GM11168 (cell line): ENCODE measurements around the gene GPR132.
"Not testable (repeated sequence)": the region's sequence is repeated elsewhere in the genome, so short reads cannot be mapped to it uniquely, and the experiment has no call there.

Source experiments
- in situ Hi-C: fragments of 300-500 bp; cut with MboI; formaldehyde crosslinking; loops from one replicate; pipeline ENCODE4 v1.12.0; 2022; ENCODE audit warnings: low sequenced_read_pairs; ENCODE audit not compliant: unreplicated experiment

GPR132 gene

DNA sequence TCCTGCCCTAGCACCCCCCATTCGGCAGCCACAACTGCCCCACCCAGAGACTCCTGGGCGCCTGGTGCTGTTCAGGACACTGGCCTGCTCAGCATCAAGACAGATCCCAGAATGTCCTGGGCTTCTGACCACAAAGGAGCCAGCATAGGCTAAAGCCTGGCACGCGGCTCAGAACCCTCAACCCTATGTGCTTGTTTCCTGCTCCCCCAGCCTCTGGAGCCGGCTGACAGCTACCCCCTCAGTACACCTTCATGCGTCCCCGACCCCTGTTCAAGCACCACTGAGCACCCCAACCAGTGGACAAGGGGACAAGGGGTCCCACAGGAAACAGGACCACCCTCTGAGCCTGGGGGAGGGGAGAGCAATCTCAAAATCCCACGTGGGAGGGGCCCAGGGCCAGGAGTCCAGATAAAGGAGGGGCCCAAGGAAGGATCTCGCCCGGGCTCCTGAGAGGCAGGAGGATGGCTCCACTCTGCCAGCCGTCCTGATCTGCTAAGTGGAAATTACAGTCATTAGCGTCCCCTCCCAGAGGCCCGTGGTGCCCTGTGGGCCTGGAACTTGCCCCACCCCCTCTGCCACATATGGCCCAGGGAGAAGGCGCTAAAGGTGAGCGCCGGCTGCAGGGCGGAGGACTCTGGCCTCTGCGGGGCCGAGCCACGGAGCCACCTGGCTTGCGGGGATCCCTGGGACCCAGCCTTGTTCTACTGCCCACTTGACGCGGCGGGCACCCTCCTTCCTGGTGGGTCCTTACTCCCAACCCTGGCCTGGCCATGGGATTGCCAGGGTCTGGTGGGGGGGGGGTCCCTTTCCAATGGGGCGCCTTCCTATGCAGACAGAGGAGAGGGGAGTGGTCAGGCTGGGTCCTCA, 27.2 kb upstream of the GPR132 start:
- in situ Hi-C loops = loop anchor here (10.0 kb wide), 1 partner anchor 52 kb away; no protein-coding TSS in a partner anchor

DNA sequence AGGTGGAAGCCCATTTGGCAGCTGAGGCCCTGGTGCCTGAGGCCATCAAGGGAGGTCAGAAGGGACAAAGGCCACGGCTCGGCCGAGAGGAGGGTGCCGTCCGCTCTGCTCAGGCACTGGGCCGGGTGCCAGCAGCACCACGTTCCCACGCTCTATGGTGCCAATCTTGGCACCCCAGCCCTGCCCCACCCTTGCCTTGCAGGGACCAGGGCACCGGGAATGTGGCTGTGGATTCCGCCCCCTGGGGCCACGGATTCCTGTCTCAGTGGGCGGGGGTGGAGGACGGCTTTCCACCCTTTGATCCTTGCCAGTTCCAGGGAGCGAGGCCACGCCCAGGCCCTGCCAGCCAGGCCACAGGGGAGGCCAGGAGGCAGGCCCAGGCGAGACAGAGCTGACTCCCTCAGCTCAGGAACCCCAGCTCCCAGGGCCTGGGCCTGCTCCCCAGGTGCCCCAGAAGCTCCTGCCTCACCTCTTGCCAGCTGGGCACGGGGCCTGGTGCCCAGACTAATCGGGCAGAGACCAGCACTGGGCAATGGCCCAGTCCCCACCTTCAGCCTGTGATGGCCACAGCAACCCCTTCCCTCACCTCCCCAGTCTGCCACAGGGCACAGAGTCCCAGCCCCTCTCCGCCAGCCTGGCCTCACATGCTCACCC, 26.4 kb upstream of the GPR132 start:
- in situ Hi-C loops = loop anchor here (10.0 kb wide), 1 partner anchor 53 kb away; no protein-coding TSS in a partner anchor

DNA sequence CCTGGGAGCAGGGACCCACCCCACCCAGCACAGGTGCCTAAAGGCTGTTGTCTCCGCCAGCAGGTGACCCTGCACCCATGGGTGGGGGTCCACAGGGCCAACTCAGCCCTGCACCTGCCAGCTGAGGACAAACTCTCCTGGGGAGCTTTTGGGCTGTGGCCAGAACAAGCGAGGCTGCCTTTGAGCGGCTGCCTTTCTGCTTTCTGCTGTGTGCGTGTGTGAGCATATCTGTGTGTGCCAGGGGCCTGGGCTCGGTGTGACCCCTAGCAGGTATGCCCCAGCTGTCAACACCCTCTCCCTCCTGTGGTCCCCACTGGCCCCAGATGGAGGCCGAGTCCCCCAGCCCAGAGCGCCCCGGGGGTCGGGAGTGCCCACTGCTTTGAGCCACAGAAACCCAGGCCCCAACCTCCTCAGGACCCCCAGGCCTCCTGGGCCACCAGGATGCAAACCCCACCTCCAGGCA, 25.9 kb upstream of the GPR132 start:
- in situ Hi-C loops = loop anchor here (10.0 kb wide), 1 partner anchor 54 kb away; no protein-coding TSS in a partner anchor

DNA sequence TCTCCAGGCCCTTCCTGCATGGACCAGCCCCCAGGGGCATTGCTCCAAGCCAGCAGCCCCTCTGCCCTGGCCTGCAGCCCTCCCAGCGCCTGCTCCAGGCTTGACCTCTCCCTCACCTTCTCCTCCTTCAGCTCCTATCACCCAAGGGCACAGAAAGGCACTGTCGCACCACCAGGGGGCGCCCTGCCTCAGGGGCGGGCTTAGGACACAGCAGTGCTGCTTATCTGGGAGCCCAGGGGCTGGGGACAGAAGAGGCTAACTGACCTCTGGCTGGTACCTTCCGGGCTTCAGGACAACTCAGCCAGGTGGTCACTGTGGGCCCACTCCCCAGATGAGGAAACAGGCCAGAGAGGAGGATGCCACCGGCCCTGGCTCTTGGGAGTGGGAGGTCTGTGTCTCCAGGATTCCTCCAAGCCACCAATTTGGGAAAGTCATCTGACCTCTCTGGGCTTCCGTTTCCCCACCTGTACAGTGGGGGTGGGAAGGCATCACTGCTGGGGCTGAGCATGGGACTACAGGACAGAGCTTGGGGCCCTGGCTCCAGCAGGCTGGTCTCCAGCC, 25.3 kb upstream of the GPR132 start:
- in situ Hi-C loops = loop anchor here (10.0 kb wide), 1 partner anchor 54 kb away; no protein-coding TSS in a partner anchor

DNA sequence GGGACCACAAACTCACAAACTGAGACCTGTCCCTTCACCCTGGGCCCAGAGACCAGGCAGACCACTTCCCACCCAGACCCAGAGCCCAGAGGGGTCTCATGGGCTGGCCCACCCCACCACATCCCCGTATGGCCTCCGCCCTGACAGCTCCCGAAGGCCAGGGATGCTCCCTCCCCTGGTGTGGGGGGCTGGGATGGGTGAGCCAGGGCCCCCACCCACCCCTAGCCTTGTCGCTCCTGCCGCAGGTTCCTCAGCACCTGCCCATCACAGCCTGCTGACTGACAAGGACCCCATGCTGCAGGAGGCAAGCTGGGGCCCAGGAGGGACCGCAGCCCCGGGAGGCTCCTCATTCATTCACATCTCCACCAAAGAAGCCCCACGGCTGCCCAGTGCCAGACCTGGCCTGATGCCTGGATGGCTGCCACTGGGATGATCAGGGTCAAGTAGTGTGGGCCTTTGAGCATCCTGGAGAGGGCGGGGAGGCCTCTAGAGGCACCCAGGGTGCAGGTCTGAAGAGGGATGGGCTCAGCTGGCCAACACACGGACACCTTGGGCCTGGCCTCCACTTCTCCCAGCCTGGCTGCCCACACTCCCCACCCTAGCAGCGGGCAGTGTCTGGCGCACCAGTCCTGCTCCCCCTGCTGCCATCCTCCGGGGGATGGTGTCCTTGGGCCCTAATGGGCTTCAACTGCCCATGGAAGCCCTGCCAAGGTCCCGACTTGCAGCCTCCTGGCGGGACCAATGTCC, 24.7 kb upstream of the GPR132 start:
- in situ Hi-C loops = loop anchor here (10.0 kb wide), 1 partner anchor 55 kb away; no protein-coding TSS in a partner anchor

DNA sequence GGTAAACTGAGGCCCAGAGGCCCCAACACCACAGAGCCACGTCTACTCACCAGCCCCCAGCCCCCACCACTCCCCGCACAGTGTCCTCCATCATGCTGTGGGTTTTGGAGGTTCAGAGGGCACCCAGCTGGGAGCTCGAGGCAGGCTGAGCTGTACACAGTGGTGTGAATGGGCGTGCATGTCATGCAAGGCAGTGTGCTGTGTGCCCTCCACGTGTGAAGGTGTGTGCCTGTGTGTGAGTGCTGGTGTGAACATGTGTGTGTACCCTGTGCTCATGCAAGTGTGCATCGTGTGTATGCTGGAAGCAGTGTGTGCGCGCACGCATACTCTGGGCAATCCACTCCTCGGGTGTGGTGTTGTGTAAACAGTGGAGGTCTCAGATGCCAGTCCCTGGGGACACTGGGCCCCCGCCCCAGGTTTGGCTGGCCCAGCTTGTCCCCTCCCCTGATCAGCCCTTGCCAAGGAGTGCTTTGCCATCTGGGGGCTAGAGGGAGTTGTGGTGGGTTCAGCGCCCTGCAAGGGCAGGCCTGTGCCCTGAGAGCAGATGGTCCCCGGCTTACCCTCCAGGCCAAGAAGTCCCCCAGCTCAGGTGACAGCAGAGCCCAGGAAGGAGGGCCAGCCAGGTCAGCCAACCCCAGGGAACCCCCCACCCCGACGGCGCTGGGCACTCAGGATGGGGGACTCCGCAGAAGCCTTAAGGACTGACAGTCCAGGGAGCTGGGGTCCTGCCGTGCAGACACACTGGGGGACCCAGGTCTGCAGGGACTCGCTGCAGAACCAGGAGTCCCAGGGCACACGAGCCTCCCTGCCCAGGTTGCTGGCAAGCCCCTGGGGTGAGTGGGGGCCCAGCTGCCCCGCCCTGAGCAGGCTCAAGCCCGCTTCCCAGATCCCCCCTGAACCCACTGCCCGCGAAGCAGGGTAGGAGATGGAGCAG, 23.8 kb upstream of the GPR132 start:
- in situ Hi-C loops = no loop called here

DNA sequence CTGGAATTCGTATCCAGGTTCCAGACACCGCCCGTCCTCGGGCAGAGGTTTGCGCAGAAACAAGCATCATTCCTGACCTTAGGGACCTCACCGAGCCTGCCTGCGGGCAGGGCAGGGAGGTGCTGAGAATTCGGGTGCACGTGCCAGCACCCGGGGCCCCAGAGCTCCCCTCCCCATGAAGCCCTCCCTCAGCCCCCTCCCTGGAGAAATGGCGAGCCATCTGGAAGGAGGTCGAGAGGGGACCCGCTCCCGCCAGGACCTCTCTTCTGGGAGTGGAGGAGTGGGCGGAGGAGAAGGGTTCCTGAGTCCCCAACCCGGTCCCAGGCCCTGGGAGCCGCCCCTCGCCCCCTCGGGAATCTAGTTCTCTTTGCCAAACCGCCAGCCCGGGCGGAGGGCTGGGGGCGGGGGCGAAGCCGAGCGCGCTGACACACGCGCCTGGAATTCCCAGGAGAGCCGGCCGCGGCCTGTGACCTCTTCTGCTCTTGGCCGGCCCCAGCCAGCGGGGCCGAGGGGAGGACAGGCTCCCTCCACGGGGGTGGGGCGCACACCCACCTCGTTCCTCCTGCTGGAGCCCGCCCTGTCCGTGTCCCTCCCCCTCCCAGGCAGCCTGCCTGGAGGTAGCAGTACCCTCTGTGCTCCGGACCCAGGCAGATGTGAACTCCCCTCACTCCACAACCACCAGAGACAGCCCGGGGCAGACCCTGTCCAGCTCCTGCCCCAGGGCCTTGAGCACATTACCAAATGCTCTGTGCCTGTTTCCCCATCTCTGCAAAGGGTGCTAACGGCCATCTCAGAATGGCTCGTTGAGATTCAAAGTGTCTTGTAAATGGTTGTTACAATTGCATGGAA, 23.0 kb upstream of the GPR132 start:
- in situ Hi-C loops = no loop called here

DNA sequence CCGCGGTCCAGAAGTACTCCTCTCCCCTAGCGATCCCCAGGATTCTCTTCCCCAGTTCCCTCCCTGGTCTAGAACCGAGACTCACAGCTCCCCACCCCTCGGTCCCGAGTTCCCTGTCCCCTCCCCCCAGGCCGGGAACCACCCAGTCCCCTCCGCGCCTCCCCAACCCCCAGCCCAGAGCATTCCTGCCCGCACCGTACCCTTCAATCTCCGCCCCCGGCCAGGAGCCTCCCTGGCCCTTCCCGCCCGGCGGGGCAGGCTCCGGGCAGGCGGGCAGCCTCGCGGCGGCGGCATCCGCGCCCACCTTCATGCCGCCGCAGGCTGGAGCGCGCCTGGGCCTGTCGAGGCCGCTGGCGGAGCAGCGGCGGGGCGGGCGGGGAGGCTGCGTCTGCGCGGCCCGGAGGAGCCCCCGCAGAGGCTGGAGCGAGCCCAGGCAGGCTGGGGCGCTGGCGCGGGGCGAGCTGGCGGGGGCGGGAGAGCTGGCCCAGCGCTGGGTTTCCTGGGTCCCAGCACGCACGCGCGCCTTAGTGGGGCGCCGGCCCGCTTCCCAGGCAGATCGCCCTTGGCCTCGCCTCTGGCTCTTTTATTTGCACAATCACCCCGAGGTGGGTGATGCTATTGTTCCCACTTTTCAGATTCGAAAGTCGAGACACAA, 22.2 kb upstream of the GPR132 start:
- in situ Hi-C loops = no loop called here

DNA sequence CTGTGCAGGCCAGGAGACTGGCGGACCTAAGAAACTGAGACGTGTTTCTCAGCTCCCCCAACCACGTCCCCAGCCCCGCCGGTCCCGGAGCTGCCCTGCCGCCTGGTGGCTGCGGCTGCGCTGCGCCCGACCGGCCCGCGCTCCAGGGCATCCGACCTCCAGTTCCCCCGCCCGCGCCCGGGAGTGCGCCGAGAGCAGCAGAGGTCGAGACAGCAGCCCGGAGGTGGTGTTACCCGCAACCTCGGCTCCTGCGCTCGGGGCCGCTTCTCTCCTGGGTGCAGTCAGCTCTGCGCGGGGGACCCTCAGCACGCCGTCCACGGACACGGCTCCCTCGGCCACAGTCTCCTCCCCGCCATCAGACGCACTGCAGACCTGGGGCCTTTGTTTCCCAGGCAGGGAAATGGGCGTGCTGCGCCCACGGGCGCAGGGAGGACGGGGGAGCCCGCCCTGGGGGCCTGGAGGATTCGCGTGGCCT, 21.6 kb upstream of the GPR132 start:
- in situ Hi-C loops = no loop called here

DNA sequence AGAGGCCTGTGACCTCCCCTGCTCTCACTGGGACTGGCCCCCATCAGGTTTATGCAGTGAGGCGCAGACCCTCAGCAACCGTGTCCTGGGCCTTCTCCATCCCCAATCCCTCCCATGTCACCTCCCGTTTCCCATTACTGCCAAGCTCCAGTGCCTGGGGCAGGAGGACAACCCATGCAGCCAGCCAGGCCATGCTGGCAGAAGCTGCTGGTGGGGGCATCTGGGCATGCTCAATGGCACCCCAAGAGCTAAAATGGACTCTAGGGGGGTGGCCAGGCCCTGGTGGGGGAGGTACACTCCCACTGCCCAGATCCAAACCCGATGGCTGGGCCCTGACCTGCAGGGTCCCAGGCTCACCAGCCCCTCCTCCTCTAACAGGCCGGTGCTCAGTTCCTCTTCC, 20.5 kb upstream of the GPR132 start:
- in situ Hi-C loops = no loop called here

DNA sequence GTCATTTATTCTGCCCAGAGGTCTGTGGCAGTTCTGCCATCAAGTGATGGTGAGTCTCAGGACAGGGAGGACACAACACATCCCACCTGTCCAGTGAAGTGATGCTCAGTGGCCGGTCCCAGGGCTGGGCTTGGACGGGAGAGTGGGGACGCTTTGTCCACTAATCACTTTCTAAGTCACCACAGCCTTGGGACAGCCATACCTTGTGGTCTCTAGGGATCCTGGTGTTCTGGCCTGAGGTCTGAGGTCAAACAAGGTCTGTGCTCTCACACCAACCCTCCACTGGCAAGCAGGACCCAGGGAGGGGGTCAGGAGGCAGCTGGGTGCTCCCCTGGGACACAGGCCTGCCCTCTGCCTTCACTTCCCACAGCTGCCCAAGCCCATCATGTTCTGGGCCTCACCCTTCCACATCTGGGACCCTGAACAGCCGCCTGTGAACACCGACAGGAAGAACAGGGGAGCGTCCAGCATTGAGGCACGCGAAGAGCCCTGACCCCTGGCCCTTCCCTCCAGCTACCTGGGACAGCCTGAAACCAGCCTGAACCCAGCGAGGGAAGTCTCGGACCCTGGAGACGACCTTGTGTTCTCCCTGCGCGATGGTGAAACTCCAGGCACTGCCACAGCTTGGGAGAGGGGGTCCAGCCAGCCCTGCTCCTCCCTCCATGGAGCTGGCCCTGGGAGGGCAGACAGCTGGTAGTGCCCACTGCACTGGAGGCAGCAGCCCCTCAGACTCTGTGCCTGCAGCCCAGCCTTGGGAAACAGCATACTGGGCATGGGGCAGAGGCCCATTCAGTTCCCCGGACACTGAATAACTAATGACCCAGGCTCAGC, 19.7 kb upstream of the GPR132 start:
- in situ Hi-C loops = no loop called here

DNA sequence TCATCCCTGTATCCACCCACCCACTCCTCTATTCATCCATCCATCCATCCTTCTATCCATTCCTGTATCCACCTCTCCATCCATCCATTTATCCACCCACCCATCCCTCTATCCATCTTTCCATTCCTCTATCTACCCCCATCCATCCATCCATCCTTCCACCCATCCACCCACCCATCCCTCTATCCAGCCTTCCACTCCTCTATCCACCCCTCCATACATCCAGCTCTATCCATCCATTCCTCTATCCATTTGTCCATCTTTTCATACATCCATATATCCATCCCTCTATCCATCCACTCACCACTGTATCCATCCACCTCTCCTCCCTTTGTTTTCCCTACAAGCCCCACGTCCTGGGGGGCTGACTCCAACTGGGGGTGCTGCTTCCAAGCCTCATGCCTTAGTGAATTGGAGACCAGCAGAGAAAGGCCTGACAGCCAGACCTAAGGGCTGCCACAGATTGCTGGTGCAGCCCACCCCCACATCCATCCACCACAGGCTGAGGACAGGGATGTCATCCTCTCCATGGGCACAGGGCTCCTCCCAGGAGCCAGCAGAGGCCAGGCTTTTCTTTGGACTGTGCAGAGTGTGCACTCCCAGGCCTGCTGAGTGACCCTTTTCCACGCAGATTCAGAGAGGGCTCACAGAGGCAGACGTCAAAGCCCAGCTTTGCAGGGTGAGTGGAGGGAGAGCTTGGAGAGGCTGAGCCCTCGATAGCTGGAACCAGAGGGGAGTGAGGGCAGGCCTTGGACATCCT, 18.9 kb upstream of the GPR132 start:
- in situ Hi-C loops = no loop called here

DNA sequence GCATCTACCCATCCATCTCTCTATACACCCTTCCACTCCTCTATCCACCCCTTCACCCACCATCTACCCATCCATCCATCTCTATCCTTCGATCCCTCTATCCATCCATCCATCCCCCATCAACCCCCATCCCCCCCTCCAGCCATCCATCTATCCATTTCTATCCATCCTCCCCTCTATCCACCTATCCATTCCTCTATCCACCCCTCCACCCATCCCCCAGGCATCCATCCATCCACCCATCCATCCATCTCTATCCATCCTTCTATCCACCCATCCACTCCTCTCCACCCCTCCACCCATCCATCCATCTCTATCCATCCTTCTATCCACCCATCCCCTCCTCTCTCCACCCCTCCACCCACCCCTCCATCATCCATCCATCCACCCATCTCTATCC, 17.5 kb upstream of the GPR132 start:
- in situ Hi-C loops = no loop called here

DNA sequence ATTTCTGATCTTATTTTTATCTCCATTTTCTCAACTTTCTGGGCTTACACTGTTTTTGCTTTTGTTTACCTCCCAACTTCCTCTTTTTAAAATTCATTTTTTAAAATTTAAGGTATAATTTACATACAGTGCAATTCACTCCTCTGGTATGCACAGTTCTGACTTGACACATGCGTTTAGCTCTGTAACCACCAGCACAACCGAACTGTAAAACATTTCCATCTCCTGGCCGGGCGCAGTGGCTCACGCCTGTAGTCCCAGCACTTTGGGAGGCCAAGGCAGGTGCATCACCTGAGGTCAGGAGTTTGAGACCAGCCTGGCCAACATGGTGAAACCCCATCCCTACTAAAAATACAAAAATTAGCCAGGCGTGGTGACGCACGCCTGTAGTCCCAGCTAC, 16.2 kb upstream of the GPR132 start:
- in situ Hi-C loops = not testable (repeated sequence)

DNA sequence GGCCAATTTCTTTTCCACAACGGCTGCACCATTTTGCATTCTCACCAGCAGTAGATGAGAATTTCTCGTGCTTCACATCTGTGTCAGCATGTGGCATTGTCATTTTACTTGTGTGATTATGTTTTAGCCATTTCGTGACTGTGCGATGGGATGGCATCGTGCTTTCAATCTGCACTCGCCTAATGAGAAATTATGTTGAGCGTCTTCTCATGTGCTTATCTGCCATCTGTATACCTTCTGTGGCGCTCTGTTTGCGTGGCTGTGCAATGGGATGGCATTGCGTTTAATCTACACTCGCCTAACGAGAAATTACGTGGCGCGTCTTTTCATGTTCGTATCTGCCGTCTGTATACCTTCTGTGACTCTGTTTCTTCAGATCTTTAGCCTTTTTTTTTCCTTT, 14.9 kb upstream of the GPR132 start:
- in situ Hi-C loops = no loop called here

DNA sequence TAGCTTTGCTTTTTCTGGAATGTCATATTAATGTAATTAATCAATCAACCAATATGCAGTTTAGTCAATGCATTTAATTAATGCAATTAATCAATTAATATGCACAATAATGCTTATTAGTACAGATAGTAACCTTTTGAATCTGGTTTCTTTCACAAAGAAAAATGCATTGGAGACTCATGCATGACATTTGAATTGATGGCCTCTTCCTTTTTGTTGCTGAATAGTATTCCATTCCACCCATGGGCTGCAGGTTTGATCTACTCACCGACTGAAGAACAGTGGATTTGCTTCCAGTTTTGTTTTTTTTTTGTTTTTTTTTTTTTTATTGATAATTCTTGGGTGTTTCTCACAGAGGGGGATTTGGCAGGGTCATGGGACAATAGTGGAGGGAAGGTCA, 13.1 kb upstream of the GPR132 start:
- in situ Hi-C loops = no loop called here
